NCI-H2081 treated with DMSO at 0.1 percent for 48 hours (cell line): ENCODE measurements around the gene SSH2.

Experiments
- DNase-seq: peaks from one replicate; lab custom pipeline; 2025; lab: John Stamatoyannopoulos, UW

Gene SSH2

GRCh38 chr17:29622337-29623282, 307.4 kb downstream of the SSH2 start, which contains the start of gene CORO6:
CORO6 (minus strand) TSS chr17:29622912; CDS start chr17:29621421, 1,491 bp downstream.
- no peak for DNase-seq

- DNase-seq = no peak
Measured at GRCh38 chr17:29621751-29622194, 308.3 kb downstream of the SSH2 start.

DNA sequence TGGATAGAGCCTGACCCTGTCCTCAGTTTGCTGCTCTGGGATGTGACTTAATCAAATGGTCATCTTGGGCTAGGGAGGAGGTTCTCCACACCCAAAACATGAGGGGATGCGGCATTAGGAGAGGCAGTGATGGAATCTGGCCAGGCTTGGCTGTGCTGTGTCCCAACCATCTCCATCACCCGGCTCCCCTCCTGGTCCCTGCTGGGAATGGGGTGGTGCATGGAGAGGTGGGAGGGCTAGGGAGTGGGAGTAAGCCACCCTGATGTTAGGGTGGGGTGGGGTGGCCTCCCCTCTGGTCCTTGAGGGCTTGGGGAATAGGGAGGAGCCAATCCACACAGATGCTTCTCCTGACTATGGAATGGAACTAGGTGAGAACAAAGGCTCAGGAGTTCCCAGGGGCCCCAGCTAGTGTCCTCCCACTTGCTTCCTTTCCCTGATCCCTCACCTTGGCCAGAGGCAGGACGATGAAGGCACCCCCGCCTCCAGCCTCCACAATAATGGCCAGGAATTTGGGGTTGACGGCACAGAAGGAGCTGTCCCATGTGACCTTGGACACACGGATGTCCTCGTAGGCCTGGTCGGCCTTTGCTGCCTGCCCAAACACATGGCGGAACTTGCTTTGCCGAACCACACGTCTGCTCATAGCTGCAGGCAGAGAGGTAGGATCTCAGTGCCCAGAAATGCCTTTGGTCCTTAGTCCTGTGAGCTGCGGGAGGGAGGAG, 309.1 kb downstream of the SSH2 start:
- no peak for DNase-seq

GRCh38 chr17:29620271-29620670, 309.8 kb downstream of the SSH2 start:
- DNase-seq = no peak

DNA sequence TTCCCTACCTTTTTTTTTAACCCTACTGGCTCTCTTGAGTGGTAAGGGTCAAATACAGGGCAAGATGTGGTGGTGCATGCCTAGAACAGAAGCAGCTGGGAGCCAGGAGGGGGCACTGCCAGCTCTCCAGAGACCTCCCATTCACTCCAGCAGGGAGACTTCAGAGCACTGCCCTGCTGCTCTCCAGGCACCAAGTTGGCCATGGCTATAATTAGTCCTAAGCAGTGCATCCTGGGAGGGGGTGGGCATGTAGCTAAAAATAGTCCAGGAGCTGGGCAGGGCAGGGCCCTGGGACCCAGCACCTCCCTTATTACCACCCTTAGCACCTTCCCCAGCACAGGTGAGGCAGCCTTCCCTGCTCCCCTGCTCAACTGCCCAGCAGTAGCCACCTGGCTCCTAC, 310.8 kb downstream of the SSH2 start:
- DNase-seq = no peak

GRCh38 chr17:29618272-29619065, 311.6 kb downstream of the SSH2 start:
- no peak for DNase-seq

GRCh38 chr17:29617481-29618271, 312.4 kb downstream of the SSH2 start:
- peak; percentile 10 for DNase-seq

- peak; percentile 24 for DNase-seq
Measured at GRCh38 chr17:29617125-29617480, 312.9 kb downstream of the SSH2 start.

GRCh38 chr17:29616300-29617048, 313.6 kb downstream of the SSH2 start:
- DNase-seq = no peak

GRCh38 chr17:29615492-29616299, 314.3 kb downstream of the SSH2 start:
- peak; percentile 12 for DNase-seq

DNA sequence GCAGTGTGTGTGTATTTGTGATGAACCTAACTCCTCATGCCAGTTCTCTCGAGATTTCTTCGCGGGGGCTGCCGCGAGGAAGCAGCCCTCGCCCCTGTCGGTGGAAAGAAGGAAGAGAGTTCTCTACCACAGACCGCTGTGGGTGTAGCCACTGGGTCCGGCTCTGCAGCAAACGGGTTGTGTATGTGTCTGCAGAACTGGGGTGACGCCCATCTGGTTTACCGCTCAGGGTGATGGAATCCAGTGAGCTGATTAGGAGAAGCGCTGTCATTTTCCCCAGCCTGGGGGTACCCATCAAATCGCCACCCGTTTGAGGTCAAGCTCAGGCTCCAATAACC, 315.0 kb downstream of the SSH2 start:
- DNase-seq = no peak

- DNase-seq = no peak
Measured at GRCh38 chr17:29614349-29615047, 315.5 kb downstream of the SSH2 start.

GRCh38 chr17:29613856-29614255, 316.2 kb downstream of the SSH2 start:
- DNase-seq = no peak

DNA sequence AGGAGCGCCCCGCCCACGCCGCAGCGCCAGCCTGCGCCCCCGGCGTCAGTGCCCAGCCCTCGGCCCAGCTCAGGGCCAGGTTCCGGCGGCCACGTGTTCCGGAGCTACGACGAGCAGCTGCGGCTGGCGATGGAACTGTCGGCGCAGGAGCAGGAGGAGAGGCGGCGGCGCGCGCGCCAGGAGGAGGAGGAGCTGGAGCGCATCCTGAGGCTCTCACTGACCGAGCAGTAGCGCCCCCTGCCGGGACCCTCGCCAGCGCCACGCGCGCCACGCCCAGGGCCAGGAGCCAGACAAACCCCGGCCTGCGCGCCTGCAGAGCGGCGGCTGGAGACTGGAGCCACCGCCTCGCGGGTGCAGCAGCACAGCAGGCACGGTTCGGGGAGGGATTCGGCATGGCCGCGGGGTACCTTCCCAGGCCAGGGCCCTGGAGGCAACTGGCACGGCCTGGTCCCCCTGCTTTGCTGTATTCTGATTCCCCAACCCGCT, 316.6 kb downstream of the SSH2 start:
- no peak for DNase-seq

DNA sequence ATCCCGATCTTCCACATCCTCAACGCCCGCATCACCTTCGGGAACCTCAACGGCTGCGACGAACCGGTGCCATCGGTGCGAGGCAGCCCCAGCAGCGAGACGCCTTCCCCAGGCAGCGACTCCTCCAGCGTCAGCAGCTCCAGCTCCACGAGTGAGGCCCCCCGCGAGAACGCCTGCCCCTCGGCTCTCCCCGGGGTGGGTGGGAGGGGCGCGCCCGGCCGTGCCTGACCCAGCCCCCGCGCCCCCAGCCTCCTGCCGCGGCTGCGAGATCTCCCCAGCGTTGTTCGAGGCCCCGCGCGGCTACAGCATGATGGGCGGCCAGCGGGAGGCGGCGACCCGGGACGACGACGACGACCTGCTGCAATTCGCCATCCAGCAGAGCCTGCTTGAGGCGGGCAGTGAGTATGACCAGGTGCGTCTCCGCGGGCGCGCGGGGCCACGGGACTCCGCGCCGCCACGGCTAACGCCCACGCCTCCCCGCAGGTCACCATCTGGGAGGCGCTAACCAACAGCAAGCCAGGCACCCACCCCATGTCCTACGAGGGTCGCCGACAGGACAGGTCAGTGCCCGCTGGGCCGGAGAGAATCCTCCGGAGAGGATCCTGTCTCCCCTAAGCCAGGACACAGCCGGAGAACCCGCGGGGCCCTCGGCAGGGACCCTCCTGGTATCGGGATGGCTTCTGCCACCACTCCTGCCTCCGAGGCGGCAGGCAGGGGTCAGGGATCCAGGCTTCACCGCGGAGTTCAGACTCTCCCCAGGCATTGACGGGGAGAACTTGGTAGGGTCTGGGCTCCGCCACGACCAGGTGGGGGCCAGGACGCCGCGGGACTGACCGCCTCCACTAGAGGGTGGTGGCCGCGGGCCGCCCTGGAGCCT, 317.4 kb downstream of the SSH2 start:
- no peak for DNase-seq

GRCh38 chr17:29612094-29612403, 318.0 kb downstream of the SSH2 start:
- DNase-seq = no peak

- no peak for DNase-seq
Measured at GRCh38 chr17:29611351-29612093, 318.5 kb downstream of the SSH2 start.

DNA sequence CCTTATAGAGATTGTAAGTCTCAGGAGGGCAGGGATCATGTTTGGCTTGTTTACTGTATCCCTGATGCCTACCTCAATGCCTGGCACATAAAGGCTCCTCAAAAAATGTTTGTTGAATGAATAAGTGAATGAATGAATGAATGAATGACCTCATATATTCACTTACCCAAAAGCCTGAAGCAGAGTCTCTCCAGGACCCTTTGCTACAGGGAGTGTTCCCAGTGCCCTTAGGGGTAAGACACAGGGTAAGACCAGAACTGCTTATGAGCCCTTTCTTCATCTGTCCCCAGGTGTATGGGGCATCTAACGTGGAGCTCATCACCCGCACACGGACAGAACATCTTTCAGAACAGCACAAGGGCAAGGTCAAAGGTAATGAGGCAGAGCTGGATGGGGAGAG, 319.6 kb downstream of the SSH2 start:
- DNase-seq = no peak
